K562 (cell line): ENCODE measurements around the gene MMP23B. TPM values are rescaled to one million over a fixed set of nuclear protein-coding genes. Genes with fewer than 3 reads are reported as not detected.
A peak's percentile ranks its signal among the peaks of the same experiment; 100 is the strongest.

Experiments
- CXXC5 ChIP-seq: fragments of 250-450 bp; sonication (Bioruptor Pico); IDR thresholded peaks from 2 replicates; pipeline ENCODE4 v1.8.0; 2022; ENCODE audit warnings: inconsistent platforms, mild to moderate bottlenecking, moderate library complexity
- DPF2 ChIP-seq: fragments of 450-650 bp; IDR thresholded peaks from 2 replicates; pipeline ENCODE4 v1.6.1; 2016
- FIP1L1 ChIP-seq: fragments of 200-400 bp; formaldehyde crosslinking; IDR thresholded peaks from 2 replicates; pipeline ENCODE4 v1.6.1; 2018; ENCODE audit warnings: mild to moderate bottlenecking, low read depth, low read length; ENCODE audit not compliant: poor library complexity, severe bottlenecking
- HLTF ChIP-seq: fragments of 450-650 bp; IDR thresholded peaks from 2 replicates; pipeline ENCODE4 v1.6.1; 2016
- MAFG ChIP-seq: fragments of 450-650 bp; conservative IDR thresholded peaks from 2 replicates; pipeline ENCODE4 v1.6.1; 2016; ENCODE audit warnings: missing genetic modification characterization, missing compliant biosample characterization
- RAD21 ChIP-seq, 2 experiments: fragments of 250-450 bp in 1 of 2; fragments of 450-650 bp in 1 of 2; sonication (Bioruptor Pico) in 1 of 2; formaldehyde crosslinking in 1 of 2; IDR thresholded peaks in 1 of 2; conservative IDR thresholded peaks in 1 of 2; 2 replicates each; pipeline versions ENCODE4 v1.4.0 to v1.8.0; 2020 to 2022; ENCODE audit warnings: mild to moderate bottlenecking in 2 of 2, moderate library complexity in 1 of 2
- SNIP1 ChIP-seq: fragments of 450-650 bp; IDR thresholded peaks from 2 replicates; pipeline ENCODE4 v1.7.1; 2017; ENCODE audit warnings: low read depth, mild to moderate bottlenecking
- ZNF140 ChIP-seq: fragments of 250-450 bp; sonication (Bioruptor Pico); IDR thresholded peaks from 2 replicates; pipeline ENCODE4 v1.8.0; 2021; ENCODE audit warnings: moderate library complexity, mild to moderate bottlenecking, inconsistent platforms
- ZNF175 ChIP-seq: fragments of 200-800 bp; sonication (Bioruptor generic); IDR thresholded peaks from 2 replicates; pipeline ENCODE4 v1.6.1; 2016; ENCODE audit warnings: low read depth, mild to moderate bottlenecking, missing genetic modification characterization, missing compliant biosample characterization
- ZNF717 ChIP-seq: fragments of 250-450 bp; sonication (Bioruptor Pico); IDR thresholded peaks from 2 replicates; pipeline ENCODE4 v1.5.0; 2021
- ZNF766 ChIP-seq: fragments of 200-800 bp; sonication (Bioruptor generic); conservative IDR thresholded peaks from 2 replicates; pipeline ENCODE4 v1.6.1; 2016; ENCODE audit warnings: missing genetic modification characterization, missing compliant biosample characterization
- polyA plus RNA-seq, 8 experiments: library from polyadenylated mRNA; depleted of rRNA in 4 of 8; stranded (reverse) in 5 of 8; unstranded in 3 of 8; fragments of >200 nt; fragmentation: Nextera tagmentation in 2 of 8; fragmentation: Illumina TruSeq in 1 of 8; extraction: Ambion mirVana in 2 of 8; extraction: Trizol in 1 of 8; gene quantifications; 2 replicates each; pipeline versions ENCODE4 v1.2.1 to v1.2.3, GENCODE V29; 2011 to 2014; ENCODE audit warnings: inconsistent platforms in 1 of 8, missing spikeins in 1 of 8
- total RNA-seq, 7 experiments: library from RNA; depleted of rRNA in 6 of 7; stranded (reverse); fragments of >200 nt in 6 of 7; fragmentation: Illumina TruSeq in 2 of 7; extraction: Trizol in 2 of 7; gene quantifications; 2 replicates each; pipeline versions ENCODE4 v1.2.1 to v1.2.3, GENCODE V29; 2011 to 2021; ENCODE audit warnings: low replicate concordance in 1 of 7
- TF ChIP-seq, protein P1 (sequence below), 2 experiments: IDR thresholded peaks; 2 replicates each; pipeline ENCODE4 v1.6.1; 2011; ENCODE audit warnings: borderline replicate concordance in 1 of 2, control low read depth in 1 of 2, low read depth in 1 of 2, low read length in 1 of 2, mild to moderate bottlenecking in 1 of 2, mixed read lengths in 1 of 2, moderate library complexity in 1 of 2; ENCODE audit not compliant: insufficient read depth in 1 of 2, insufficient read length in 1 of 2, poor library complexity in 1 of 2, severe bottlenecking in 1 of 2; ENCODE audit errors: extremely low read depth in 1 of 2
- TF ChIP-seq, protein P2 (sequence below): IDR thresholded peaks from 2 replicates; pipeline ENCODE4 v1.6.1; 2011; ENCODE audit warnings: borderline replicate concordance, low read depth, mild to moderate bottlenecking, moderate library complexity, low read length; ENCODE audit not compliant: insufficient read depth, poor library complexity, severe bottlenecking
- TF ChIP-seq, protein P3 (sequence below): IDR thresholded peaks from 3 replicates; pipeline ENCODE4 v1.6.1; 2011; ENCODE audit warnings: borderline replicate concordance, mild to moderate bottlenecking; ENCODE audit not compliant: insufficient read length, insufficient read depth
- TF ChIP-seq, protein P4 (sequence below): fragments of 450-650 bp; IDR thresholded peaks from one replicate; pipeline ENCODE4 v1.6.1; 2018; ENCODE audit warnings: mild to moderate bottlenecking, moderate library complexity; ENCODE audit not compliant: partially characterized antibody
- TF ChIP-seq, protein P5 (sequence below): fragments of 450-650 bp; IDR thresholded peaks from 2 replicates; pipeline ENCODE4 v1.6.1; 2016; ENCODE audit warnings: antibody characterized with exemption
- TF ChIP-seq, protein P6 (sequence below): fragments of 450-650 bp; IDR thresholded peaks from 2 replicates; pipeline ENCODE4 v1.6.1; 2016; ENCODE audit warnings: missing biosample characterization, missing genetic modification characterization

Gene MMP23B
- total and polyA plus RNA-seq, 9 of the 15 experiments (the other 6 are each of a cell fraction or from before 2014, with no cell fraction given), result 0.28 to 1.2 (median 0.41) TPM; not detected in 5

DNA sequence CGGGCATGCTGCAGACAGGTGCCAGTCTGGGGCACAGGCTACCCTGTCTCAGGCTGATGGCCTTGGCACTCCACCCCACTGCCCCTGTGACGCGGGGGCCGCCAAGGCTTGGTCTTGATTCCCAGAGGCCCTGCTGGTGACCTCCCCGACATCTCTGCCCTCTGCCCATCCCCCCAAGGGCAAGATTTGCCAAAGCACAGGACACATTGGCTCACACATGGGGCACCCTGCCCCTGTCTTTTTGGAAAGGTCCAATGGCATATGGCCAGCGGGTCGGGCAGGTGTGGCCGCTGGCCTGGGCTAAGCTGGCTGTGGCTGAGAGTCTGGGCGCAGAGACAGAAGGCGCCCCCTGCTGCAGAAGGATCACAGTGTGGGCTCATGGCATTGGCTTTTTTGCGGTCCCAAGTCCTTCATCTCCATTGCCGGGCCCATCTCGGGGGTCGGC is 12.0 kb upstream of the MMP23B start (continued):
- TF ChIP-seq, protein P1, sequence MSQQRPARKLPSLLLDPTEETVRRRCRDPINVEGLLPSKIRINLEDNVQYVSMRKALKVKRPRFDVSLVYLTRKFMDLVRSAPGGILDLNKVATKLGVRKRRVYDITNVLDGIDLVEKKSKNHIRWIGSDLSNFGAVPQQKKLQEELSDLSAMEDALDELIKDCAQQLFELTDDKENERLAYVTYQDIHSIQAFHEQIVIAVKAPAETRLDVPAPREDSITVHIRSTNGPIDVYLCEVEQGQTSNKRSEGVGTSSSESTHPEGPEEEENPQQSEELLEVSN (IDR thresholded peaks at IDR 0.05; ENCODE audit: borderline replicate concordance in 1 of 2, extremely low read depth in 1 of 2, insufficient read depth in 1 of 2, insufficient read length in 1 of 2, low read depth in 1 of 2, low read length in 1 of 2, poor library complexity in 1 of 2, severe bottlenecking in 1 of 2), result no peak
- TF ChIP-seq RAD21 (CRISPR knock-in tag; conservative IDR thresholded peaks at IDR 0.05 in 1 of 2, IDR thresholded peaks at IDR 0.05 in 1 of 2) (peak in 1 of 2 experiments; percentile 69; a peak in 2 of 4 replicates), SNIP1 (no peak), DPF2 (no peak), ZNF175 (no peak), ZNF717 (CRISPR knock-in tag) (no peak), CXXC5 (CRISPR knock-in tag) (no peak), FIP1L1 (peak; percentile 21), ZNF766 (CRISPR knock-in tag) (no peak), ZNF140 (CRISPR knock-in tag) (no peak), HLTF (no peak), MAFG (tag) (no peak)
- TF ChIP-seq, protein P2, sequence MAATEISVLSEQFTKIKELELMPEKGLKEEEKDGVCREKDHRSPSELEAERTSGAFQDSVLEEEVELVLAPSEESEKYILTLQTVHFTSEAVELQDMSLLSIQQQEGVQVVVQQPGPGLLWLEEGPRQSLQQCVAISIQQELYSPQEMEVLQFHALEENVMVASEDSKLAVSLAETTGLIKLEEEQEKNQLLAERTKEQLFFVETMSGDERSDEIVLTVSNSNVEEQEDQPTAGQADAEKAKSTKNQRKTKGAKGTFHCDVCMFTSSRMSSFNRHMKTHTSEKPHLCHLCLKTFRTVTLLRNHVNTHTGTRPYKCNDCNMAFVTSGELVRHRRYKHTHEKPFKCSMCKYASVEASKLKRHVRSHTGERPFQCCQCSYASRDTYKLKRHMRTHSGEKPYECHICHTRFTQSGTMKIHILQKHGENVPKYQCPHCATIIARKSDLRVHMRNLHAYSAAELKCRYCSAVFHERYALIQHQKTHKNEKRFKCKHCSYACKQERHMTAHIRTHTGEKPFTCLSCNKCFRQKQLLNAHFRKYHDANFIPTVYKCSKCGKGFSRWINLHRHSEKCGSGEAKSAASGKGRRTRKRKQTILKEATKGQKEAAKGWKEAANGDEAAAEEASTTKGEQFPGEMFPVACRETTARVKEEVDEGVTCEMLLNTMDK, result peak; percentile 78
- TF ChIP-seq, protein P3, sequence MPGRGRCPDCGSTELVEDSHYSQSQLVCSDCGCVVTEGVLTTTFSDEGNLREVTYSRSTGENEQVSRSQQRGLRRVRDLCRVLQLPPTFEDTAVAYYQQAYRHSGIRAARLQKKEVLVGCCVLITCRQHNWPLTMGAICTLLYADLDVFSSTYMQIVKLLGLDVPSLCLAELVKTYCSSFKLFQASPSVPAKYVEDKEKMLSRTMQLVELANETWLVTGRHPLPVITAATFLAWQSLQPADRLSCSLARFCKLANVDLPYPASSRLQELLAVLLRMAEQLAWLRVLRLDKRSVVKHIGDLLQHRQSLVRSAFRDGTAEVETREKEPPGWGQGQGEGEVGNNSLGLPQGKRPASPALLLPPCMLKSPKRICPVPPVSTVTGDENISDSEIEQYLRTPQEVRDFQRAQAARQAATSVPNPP, result no peak
- TF ChIP-seq, protein P4, sequence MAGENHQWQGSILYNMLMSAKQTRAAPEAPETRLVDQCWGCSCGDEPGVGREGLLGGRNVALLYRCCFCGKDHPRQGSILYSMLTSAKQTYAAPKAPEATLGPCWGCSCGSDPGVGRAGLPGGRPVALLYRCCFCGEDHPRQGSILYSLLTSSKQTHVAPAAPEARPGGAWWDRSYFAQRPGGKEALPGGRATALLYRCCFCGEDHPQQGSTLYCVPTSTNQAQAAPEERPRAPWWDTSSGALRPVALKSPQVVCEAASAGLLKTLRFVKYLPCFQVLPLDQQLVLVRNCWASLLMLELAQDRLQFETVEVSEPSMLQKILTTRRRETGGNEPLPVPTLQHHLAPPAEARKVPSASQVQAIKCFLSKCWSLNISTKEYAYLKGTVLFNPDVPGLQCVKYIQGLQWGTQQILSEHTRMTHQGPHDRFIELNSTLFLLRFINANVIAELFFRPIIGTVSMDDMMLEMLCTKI, result no peak
- TF ChIP-seq, protein P5, sequence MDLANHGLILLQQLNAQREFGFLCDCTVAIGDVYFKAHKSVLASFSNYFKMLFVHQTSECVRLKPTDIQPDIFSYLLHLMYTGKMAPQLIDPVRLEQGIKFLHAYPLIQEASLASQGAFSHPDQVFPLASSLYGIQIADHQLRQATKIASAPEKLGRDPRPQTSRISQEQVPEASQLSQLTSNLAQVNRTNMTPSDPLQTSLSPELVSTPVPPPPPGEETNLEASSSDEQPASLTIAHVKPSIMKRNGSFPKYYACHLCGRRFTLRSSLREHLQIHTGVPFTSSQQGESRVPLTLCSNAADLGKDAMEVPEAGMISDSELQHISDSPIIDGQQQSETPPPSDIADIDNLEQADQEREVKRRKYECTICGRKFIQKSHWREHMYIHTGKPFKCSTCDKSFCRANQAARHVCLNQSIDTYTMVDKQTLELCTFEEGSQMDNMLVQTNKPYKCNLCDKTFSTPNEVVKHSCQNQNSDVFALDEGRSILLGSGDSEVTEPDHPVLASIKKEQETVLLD, result no peak
- TF ChIP-seq, protein P6, sequence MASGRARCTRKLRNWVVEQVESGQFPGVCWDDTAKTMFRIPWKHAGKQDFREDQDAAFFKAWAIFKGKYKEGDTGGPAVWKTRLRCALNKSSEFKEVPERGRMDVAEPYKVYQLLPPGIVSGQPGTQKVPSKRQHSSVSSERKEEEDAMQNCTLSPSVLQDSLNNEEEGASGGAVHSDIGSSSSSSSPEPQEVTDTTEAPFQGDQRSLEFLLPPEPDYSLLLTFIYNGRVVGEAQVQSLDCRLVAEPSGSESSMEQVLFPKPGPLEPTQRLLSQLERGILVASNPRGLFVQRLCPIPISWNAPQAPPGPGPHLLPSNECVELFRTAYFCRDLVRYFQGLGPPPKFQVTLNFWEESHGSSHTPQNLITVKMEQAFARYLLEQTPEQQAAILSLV (tag), result no peak
